Measurements from ENCODE around the gene MED27. TPM values are rescaled to one million over a fixed set of nuclear protein-coding genes. Genes with fewer than 3 reads are reported as not detected.

The MED27 gene
- total RNA-seq, 2 experiments from 2014 or later = 31.3 to 32.9 TPM

DNA sequence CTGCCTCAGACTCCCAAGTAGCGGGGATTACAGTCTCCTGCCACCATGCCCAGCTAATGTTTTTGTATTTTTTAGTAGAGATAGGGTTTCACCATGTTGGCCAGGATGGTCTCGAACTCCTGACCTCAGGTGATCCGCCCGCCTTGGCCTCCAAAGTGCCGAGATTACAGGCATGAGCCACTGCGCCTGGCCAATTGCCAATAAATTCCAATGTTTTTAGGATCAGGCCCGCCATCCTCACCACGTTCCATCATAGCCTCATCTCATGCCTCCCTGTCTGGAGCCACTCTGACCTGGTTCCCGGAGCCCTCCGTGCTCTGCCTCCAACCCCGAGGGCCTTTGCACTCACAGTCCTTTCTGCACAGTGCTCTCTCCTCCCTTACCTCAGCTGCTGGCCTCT is 268.3 kb downstream of the MED27 start:
- no peaks in the 10 kb centered on the region for H3K9me3 Mint-ChIP-seq
- no peaks in the 10 kb centered on the region for H3K4me1 Mint-ChIP-seq
- no peak for DNase-seq
- H3K27me3 Mint-ChIP-seq = peaks cover 51% of the 10 kb centered on the region
- no peaks in the 10 kb centered on the region for H3K36me3 Mint-ChIP-seq
- no peak overlapping the region for H3K4me3 Mint-ChIP-seq
- no peak overlapping the region for H3K27ac Mint-ChIP-seq

DNA sequence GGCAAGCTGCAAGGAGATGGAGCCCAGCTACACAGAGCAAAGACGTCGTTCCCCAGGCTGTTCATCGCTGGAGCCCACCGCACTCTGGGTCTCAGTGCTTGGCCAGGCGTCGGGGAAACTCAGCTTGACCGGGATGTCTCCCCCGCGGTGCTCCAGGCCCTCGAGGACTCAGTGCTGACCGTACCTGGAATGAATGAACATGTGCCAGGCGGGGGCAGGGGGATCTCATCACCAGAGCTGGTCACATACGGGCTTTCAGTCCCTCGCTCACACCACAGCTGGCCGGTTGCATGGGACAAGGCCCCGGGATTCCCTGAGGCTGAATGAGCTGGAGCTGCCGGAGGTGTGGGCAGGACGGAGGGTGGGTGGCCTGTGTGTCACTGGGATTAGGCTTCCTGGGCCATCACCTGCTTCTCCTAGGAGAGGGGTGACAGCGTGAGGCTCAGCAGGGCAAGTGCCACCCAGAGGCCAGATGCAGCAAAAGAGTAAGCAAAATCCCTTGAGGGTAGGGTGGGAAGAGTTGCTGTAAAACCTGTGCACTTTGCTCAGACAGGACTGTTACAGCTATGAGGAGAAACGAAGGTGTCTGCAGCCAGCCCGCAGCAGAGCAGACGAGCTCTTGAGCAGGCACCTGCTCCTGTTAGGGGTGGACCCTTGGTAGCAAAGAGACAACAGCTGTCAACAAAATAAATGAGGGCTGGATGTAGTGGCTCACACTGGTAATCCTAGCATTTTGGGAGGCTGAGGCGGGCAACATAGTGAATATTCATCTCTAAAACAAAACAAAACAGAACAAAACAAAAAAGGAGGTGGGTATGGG is 269.1 kb downstream of the MED27 start:
- Mint-ChIP-seq H3K9me3 (no peaks in the 10 kb centered on the region), H3K4me1 (no peaks in the 10 kb centered on the region), H3K36me3 (no peaks in the 10 kb centered on the region), H3K4me3 (no peak overlapping the region), H3K27me3 (peaks cover 53% of the 10 kb centered on the region), H3K27ac (no peak overlapping the region)
- DNase-seq = no peak

Other genes with a start within 250 kb of the MED27 start
- 1 to 10 TPM; 1.2 to 1.6 TPM for gene NTNG2, start 82.2 kb upstream of the MED27 start, total RNA-seq

All from activated naive CD8-positive, alpha-beta T cell treated with anti-CD3 and anti-CD28 coated beads for 36 hours (primary cell).